ENCODE measurements around the gene SLC6A4. TPM values are rescaled to one million over a fixed set of nuclear protein-coding genes. Genes with fewer than 3 reads are reported as not detected.
"Not testable (repeated sequence)": the region's sequence is repeated elsewhere in the genome, so short reads cannot be mapped to it uniquely, and the experiment has no call there.

Gene SLC6A4
- total RNA-seq, 1 donor from 2014 or later: 72.9 TPM

DNA sequence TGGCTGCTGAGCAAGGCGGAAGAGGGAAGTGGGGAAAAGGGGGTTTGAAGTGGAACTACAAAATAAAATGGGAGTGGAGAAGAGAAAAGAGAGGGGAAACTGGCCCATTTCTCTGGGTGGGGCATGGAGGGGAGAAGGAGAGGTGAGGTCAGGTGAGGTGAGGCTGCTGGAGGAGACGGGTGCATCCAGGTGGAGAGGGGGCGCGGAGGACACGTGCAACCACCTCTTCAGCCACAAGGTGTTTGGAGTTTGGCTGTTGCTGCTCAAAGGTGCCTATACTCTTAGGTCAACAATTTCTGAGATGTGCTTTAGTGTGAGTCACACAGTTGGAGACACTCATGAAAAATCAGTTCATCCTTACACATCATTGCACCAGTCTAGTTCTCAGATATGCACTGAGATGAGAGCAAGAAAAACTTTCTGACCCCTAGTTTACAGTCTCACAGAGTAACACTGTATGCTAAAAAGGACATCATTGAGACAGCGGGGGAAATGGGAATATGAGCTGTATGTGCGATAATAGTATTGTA, 4.8 kb downstream of the SLC6A4 start:
- TF ChIP-seq CTCF (IDR thresholded peaks at IDR 0.05): no peak
- intact Hi-C loops (cut with DNase I): no loop called here
- H3K27ac ChIP-seq: no peak overlapping the region

DNA sequence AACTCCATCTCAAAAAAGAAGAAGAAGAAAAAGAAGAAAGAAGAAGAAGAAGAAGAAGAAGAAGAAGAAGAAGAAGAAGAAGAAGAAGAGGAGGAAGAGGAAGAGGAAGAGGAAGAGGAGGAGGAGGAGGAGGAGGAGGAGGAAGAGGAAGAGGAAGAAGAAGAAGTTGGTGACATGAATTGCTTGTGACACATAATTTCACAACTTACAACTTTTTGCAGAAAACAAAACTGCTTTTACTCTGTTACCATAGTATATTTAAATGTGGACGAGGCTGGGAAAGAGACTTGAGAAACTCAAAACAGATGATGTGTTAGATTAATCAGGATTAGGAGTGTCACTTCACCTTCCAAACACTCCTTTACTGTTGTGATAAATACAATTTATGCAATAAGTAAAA, 5.5 kb downstream of the SLC6A4 start:
- intact Hi-C loops (cut with DNase I); DNase-seq; H3K27ac ChIP-seq; ATAC-seq; H3K4me3 ChIP-seq; H3K36me3 ChIP-seq; H3K27me3 ChIP-seq; H3K4me1 ChIP-seq; H3K9me3 ChIP-seq: not testable (repeated sequence)

More for the DNA sequence above, 4.8 kb downstream of the SLC6A4 start:
- DNase-seq (no peak), ATAC-seq (no peak)
- H3K27me3 ChIP-seq: peaks cover 5% of the 10 kb centered on the region
- H3K4me1 ChIP-seq: peaks cover 7% of the 10 kb centered on the region
- H3K9me3 ChIP-seq: no peaks in the 10 kb centered on the region
- H3K36me3 ChIP-seq: no peaks in the 10 kb centered on the region
- H3K4me3 ChIP-seq: no peak overlapping the region

DNA sequence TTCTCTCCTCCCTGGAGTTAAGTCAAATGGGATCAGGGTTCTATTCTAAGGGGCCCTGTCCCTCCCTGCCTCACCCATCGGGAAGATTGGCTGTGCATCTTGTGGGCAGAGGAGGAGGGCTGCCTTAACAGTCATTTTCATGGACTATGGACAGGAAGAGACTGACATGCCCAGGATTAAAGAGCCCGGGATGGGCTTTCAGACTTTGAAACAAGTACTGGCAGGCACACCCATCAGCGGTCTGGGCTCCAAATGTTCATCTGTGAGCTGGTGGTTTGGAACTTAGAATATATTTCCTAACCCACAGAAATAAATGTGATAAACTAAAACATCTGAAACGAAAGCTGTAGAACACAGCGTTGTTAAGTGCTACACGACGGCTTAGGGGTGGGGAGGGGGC, 6.5 kb downstream of the SLC6A4 start:
- Histone ChIP-seq H3K4me3 (no peak overlapping the region), H3K27me3 (no peaks in the 10 kb centered on the region), H3K4me1 (no peaks in the 10 kb centered on the region), H3K9me3 (no peaks in the 10 kb centered on the region), H3K36me3 (no peaks in the 10 kb centered on the region), H3K27ac (no peak overlapping the region)
- intact Hi-C loops (cut with DNase I): no loop called here
- TF ChIP-seq CTCF (IDR thresholded peaks at IDR 0.05): no peak
- DNase-seq: no peak
- no peak for ATAC-seq

DNA sequence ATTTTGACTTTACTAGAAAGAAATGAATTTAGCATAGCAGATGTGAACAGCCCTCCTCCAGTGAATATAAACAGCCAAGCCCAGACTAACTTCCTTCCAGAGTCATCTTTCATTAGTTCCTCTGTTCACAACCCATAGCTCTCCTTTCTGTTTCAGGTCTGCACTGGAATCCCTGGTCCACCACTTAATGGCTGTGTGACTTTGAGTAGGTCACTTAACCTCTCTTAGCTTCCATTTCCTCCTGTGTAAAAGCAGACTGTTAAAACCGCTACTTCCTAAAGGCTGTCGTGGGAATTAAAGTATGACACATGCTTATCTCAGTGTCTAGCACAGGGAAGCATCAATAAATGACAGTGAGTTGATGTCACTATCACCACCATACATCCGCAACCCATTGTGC, 7.5 kb downstream of the SLC6A4 start:
- TF ChIP-seq CTCF (IDR thresholded peaks at IDR 0.05): no peak
- H3K9me3 ChIP-seq: no peaks in the 10 kb centered on the region
- intact Hi-C loops (cut with DNase I): no loop called here

GRCh38 chr17:30226878-30227277, 8.6 kb downstream of the SLC6A4 start:
- no peaks in the 10 kb centered on the region for H3K27me3 ChIP-seq
- no peak for DNase-seq
- TF ChIP-seq CTCF (IDR thresholded peaks at IDR 0.05): no peak
- intact Hi-C loops (cut with DNase I): no loop called here
- no peaks in the 10 kb centered on the region for H3K36me3 ChIP-seq
- H3K27ac ChIP-seq: no peak overlapping the region
- ATAC-seq: no peak
- H3K4me1 ChIP-seq: no peaks in the 10 kb centered on the region
- no peaks in the 10 kb centered on the region for H3K9me3 ChIP-seq
- no peak overlapping the region for H3K4me3 ChIP-seq

More for the DNA sequence above, 7.5 kb downstream of the SLC6A4 start:
- Histone ChIP-seq H3K36me3 (no peaks in the 10 kb centered on the region), H3K27ac (no peak overlapping the region), H3K4me3 (no peak overlapping the region), H3K4me1 (no peaks in the 10 kb centered on the region), H3K27me3 (no peaks in the 10 kb centered on the region)
- ATAC-seq: no peak
- no peak for DNase-seq

DNA sequence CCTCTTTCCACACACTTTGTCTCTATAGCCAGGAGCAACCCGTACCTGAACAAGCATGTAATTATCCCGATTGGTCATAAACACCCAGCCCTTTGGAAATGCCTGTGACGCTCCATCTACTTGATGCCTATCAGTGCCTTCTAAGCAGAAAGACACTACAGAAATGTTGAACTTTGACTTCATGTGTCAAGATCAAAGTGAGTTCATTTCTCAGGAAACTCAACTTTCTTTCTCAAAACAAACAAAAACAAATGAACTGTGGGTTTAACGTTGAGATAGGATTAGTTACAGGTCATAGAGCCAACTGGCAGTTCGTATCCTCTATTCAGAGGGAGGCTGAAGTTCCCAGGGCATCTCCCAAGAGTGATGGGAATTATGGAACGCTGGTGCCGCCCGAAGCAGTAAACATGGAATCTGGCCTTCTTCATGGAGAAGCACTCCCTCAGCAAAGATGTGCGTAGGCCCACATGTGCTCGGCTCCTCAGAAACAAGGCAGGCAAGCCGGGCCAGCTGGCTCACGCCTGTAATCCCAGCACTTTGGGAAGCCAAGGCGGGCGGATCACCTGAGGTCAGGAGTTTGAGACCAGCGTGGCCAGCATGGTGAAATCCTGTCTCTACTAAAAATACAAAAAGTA, 9.5 kb downstream of the SLC6A4 start:
- DNase-seq: no peak

More for the DNA sequence above, 9.5 kb downstream of the SLC6A4 start:
- ATAC-seq: no peak
- Histone ChIP-seq H3K9me3 (no peaks in the 10 kb centered on the region), H3K4me3 (no peak overlapping the region), H3K27me3 (no peaks in the 10 kb centered on the region), H3K27ac (no peak overlapping the region), H3K4me1 (no peaks in the 10 kb centered on the region), H3K36me3 (no peaks in the 10 kb centered on the region)
- TF ChIP-seq CTCF (IDR thresholded peaks at IDR 0.05): no peak
- intact Hi-C loops (cut with DNase I): no loop called here
